HG02970 (cell line): Measurements from ENCODE around the gene IPO13.
A peak's percentile ranks its signal among the peaks of the same experiment; 100 is the strongest.

Experiments used
- ATAC-seq: cut with Tn5 transposase; IDR thresholded peaks from one replicate; pipeline ENCODE4 v1.9.1; 2021; ENCODE audit warnings: mild to moderate bottlenecking, moderate library complexity, moderate number of reproducible peaks; ENCODE audit not compliant: unreplicated experiment, low FRiP score

IPO13 gene

DNA sequence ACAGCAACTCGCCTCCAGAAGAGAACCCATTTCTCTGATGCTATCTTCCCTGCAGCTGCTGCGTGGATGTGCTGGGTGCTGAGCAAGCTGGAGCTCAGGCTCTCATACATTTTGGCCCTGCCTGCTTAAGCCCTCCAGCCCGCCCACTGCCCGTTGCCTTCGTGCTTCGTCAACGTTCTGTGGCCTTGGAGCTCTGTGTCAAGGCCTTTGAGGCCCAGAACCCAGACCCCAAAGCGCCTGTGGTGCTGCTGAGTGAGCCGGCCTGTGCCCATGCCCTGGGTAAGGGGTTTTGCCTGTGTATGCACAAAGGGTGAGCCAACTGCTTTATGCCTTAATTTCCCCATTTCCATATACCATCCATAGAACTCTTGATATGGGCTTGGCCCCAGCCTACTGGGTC lies 24.2 kb downstream of the IPO13 start:
- no peak for ATAC-seq

GRCh38 chr1:43971336-43971980 lies 24.7 kb downstream of the IPO13 start:
- no peak for ATAC-seq

DNA sequence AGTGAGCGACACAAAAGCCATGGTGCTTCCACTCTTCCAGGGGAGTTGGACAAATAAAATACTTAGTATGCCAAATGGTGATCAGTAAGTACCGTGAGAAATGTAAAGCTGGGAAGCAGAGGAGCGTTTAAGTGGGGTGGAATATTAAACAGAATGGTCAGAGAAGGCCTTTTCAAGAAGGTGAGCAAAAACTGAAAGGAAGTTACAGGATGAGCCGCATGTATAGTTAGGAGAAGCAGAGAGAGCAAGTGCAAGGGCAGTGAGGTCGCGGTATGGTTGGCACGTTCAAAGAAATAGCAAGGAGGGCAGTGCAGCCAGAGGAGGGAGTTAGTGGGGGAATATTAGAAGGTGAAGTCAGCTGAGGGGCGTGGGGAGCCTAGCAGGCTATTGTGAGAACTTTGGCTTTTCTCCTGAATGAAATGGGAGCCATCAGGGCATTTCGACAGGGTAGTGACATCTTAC lies 27.3 kb downstream of the IPO13 start:
- ATAC-seq: no peak

- peak; percentile 76 for ATAC-seq
Observed at GRCh38 chr1:43974443-43975248, 27.9 kb downstream of the IPO13 start, which contains the start of gene ATP6V0B. TSS of gene ATP6V0B (plus strand) at chr1:43974960. CDS start at chr1:43975041, 81 bp downstream.

GRCh38 chr1:43975249-43975961 lies 28.7 kb downstream of the IPO13 start:
- no peak for ATAC-seq

- ATAC-seq: no peak
Observed at GRCh38 chr1:43976045-43976444, 29.3 kb downstream of the IPO13 start.

DNA sequence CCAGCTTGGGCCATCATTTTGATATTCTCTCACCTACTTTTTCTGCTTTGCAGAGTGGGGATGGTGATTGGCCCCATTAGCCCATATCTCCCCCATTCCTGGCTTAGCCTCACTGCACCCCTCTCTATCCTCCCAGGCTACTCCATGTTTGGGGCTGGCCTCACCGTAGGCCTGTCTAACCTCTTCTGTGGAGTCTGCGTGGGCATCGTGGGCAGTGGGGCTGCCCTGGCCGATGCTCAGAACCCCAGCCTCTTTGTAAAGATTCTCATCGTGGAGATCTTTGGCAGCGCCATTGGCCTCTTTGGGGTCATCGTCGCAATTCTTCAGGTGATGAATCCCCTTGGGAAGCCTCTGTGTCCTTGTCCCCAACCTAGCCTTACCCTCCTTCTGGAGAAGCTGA lies 30.1 kb downstream of the IPO13 start:
- no peak for ATAC-seq

GRCh38 chr1:43977376-43978263 lies 30.9 kb downstream of the IPO13 start:
- no peak for ATAC-seq

DNA sequence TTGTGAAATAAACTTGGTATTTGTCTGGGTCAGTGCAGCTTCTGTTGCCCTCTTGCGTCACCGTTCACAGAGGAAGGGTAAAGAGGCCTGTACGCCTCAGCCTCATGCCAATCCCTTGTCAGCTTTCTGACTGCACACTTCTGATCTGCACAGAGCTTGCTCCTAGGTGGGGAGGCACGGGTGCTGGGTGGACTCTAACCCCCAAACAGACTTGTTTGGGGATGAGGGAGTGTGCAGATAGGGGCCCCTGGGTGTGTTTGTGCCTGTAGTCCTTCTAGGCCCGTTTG lies 31.5 kb downstream of the IPO13 start:
- no peak for ATAC-seq

DNA sequence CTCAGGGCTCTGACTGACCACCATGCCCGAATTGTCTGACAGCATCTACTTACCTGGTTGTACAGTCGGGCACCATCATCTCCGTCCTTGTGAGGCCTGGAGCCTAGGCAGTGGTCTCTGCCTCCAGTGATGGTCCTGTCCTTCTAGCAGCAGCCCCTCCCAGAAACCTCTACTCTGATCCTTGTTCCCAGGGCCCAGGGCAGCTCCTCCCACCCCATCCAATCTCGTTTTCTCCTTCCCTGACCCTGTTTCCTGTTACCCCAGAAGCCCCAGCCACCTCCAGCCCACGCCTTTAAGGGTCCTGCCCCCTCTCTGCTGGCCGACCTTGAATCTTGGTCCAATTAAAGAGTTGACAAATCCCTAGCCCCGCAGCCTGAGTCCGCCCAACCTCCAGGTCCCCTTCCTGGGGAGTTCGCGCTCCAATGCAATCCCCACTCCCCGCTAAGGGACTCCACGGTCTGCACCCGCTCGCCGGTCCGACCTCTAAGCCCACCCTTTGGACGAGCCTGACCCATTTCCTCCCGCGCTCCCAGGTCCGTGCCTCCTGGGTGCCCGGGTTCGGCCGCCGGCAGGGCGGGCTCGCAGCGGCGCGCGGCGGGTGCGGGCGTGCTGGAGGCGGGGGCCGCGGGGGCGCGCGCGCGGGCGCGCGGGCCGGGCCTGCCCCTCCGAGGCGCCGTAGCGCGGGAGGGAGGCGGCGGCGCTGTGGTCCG lies 32.0 kb downstream of the IPO13 start, which contains the start of gene B4GALT2:
B4GALT2 (plus strand) TSS at position 660 of the 710 bp plus-strand sequence. CDS start 1,951 bp downstream, outside the sequence.
- ATAC-seq: no peak

DNA sequence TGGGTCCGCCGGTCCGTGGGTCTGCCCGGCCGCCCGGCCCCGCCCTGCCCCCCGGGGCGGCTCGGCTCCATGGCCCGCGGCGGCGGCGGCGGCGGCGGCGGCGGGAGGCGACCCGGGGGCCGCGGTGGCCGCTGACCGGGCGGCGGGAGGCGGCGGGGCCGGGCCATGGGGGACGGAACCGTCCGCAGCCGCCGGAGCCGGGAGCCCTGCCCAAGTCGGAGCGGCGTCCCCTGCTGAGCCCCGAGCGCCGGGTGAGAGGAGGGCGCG lies 32.4 kb downstream of the IPO13 start:
- no peak for ATAC-seq

DNA sequence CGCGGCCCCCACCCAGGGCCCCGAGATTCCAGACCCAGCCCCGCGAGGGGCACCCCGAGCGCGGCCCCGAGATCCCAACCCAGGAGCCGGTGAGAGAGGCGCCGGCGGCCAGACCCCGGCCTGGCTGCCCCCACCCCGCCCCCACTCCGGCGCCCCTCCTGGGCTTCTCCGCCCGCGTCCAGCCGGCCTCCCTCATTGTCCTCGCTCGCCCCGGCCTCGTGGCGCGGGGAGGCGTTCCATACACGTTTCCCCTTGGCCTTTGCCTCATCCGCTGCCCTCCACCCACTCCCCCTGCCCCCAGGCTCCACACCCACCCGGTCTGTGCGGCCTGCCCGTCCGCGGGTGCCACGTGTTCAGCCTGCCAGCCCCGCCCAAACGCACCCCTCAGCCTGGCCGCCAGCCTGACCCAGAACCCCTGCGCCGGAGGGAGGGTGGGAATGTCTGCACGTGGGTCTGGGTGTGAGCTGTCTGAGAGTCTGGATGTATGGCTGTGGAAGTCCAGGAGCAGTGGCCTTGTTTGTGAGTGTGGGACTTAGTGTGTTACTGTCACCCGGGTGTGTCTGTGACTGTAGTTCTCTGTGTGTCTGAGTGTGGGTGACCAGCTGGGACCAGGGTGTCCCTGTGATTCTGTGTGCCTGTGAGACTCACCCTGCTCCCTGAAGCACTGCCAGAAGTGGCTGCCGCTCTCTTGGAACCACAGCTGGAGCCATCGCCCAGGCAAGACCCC lies 32.9 kb downstream of the IPO13 start:
- no peak for ATAC-seq

DNA sequence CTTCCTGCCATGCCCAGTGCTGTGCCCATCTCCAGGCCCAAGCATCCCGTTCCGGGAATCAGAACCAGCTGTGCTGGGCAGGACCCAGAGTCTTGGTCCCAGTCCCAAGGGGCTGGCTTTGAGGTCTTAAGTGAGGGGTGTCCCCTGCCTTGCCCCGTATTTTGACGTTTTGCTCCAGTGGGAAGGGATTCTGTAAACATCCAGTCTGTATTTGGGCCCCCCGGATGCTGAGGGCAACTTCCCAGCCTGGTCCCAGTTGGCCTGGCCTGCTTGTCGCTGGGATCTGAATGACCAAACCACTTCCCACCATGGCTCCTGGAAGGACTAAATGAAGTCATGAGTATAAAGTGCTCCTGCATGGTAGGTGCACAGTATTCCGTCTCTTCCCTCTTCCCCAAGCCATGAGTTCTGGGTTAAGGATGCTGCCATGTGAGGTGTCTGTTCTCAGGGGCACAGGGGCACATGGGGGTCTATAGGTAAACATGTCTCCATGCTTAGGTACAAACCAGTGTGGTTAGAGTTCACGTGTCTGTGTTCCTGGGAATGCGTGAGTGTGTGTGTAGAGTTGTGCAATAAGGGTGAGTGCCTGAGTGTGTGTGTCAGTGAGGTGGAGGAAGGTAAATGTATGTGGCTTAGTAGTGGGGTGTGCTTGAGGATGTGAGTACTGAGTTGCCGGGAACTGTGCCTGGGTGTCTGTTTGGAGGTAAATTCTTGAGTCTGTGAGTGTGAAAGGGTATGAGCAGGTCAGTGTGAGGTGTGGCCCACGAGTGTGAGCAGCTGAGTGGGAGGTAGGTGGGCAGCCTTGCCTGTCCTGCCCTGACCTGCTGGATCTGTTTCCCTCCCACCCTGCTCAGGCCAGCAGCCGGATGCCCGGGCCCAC lies 33.7 kb downstream of the IPO13 start:
- ATAC-seq: no peak

GRCh38 chr1:43981135-43981491 lies 34.4 kb downstream of the IPO13 start:
- no peak for ATAC-seq

GRCh38 chr1:43981636-43982035 lies 34.9 kb downstream of the IPO13 start:
- ATAC-seq: no peak

- ATAC-seq: no peak
Observed at GRCh38 chr1:43982241-43982640, 35.5 kb downstream of the IPO13 start.

- ATAC-seq: no peak
Observed at GRCh38 chr1:43982808-43983207, 36.1 kb downstream of the IPO13 start.

DNA sequence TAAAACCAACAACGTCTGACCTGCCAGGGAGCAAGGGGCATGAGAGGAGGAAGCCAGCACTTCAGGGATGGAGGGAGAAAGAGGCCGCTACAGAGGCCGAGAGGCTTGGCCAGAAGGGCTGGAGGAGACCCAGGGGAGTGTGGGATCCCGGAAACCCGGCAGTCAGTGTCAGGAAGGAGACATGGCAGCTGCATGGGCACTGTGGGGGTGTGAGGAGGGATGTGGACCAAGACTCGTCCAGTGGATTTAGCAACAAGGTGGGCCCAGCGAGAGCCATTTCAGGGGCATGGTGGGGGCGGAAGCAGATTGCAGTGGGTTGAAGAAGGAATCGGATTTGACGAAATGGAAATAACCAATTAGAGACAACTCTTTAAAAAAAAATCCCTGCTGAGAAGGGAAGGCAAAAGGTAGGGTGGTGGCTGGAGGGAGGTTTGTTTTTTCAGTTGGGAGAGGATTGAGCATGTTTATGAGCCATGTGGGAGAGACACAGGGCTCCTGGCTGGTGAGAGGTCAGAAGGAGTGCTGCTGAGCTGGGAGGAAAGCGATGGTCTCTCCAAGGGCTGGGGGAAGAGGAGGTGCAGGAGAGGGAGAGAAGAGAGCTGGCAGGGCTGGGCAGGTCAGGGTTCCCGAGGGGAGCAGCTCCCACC lies 36.6 kb downstream of the IPO13 start:
- ATAC-seq: no peak
